GM23338 (cell line): ENCODE results near the gene ANKRD37. TPM values are rescaled to one million over a fixed set of nuclear protein-coding genes. Genes with fewer than 3 reads are reported as not detected.

Source experiments
- ATAC-seq: fragments of 200-7000 bp; cut with Tn5 transposase; 3 replicates; pipeline ENCODE4 v1.9.1; 2020
- DNase-seq: peaks from one replicate; pipeline ENCODE4 v3.0.0-alpha.2; 2015; ENCODE audit warnings: low spot score
- H2AFZ ChIP-seq: fragments of 200-600 bp; sonication (generic); 2 replicates; pipeline ENCODE4 v1.8.0; 2016; ENCODE audit warnings: antibody characterized with exemption, mild to moderate bottlenecking, moderate library complexity
- H3F3A ChIP-seq: fragments of 200-600 bp; sonication (generic); replicated peaks from 2 replicates; pipeline ENCODE4 v1.8.0; 2017; ENCODE audit warnings: antibody characterized with exemption, mixed run types, low read depth
- H3K27ac ChIP-seq: fragments of 200-600 bp; sonication (generic); 2 replicates; pipeline ENCODE4 v1.6.1; 2016; ENCODE audit warnings: low read depth
- H3K27me3 ChIP-seq: fragments of 200-600 bp; sonication (generic); 2 replicates; pipeline ENCODE4 v1.8.0; 2016; ENCODE audit warnings: mild to moderate bottlenecking, mixed run types, moderate library complexity; ENCODE audit not compliant: insufficient read depth
- H3K36me3 ChIP-seq: fragments of 200-600 bp; sonication (generic); 2 replicates; pipeline ENCODE4 v1.8.0; 2016; ENCODE audit warnings: mild to moderate bottlenecking; ENCODE audit not compliant: insufficient read depth
- H3K4me1 ChIP-seq: fragments of 200-600 bp; sonication (generic); 2 replicates; pipeline ENCODE4 v1.8.0; 2016; ENCODE audit warnings: mild to moderate bottlenecking, moderate library complexity; ENCODE audit not compliant: insufficient read depth
- H3K4me2 ChIP-seq: fragments of 200-600 bp; sonication (generic); 2 replicates; pipeline ENCODE4 v1.7.1; 2017; ENCODE audit warnings: mixed run types
- H3K4me3 ChIP-seq: fragments of 200-600 bp; sonication (generic); 2 replicates; pipeline ENCODE4 v1.6.1; 2016; ENCODE audit warnings: mixed run types
- H3K79me2 ChIP-seq: fragments of 200-600 bp; sonication (generic); replicated peaks from 2 replicates; pipeline ENCODE4 v1.8.0; 2017; ENCODE audit warnings: mild to moderate bottlenecking; ENCODE audit not compliant: insufficient read depth
- H3K9me2 ChIP-seq: fragments of 200-600 bp; sonication (generic); 2 replicates; pipeline ENCODE4 v1.8.0; 2017; ENCODE audit not compliant: insufficient read depth
- H4K20me1 ChIP-seq: fragments of 200-600 bp; sonication (generic); replicated peaks from 2 replicates; pipeline ENCODE4 v1.8.0; 2017; ENCODE audit warnings: mild to moderate bottlenecking; ENCODE audit not compliant: insufficient read depth
- H3K27ac Mint-ChIP-seq: 2 replicates; pipeline ENCODE4 v1.8.0; 2020; ENCODE audit warnings: inconsistent platforms, mild to moderate bottlenecking, moderate library complexity, mixed read lengths
- H3K27me3 Mint-ChIP-seq: 3 replicates; pipeline ENCODE4 v1.8.0; 2022; ENCODE audit warnings: low read depth, mild to moderate bottlenecking, moderate library complexity, mixed read lengths, inconsistent platforms; ENCODE audit not compliant: insufficient read depth, poor library complexity
- H3K36me3 Mint-ChIP-seq: 3 replicates; pipeline ENCODE4 v1.8.0; 2021; ENCODE audit warnings: low read depth, mild to moderate bottlenecking, inconsistent platforms, moderate library complexity, mixed read lengths
- H3K4me1 Mint-ChIP-seq: 3 replicates; pipeline ENCODE4 v1.8.0; 2020; ENCODE audit warnings: mild to moderate bottlenecking, inconsistent platforms, mixed read lengths
- H3K4me3 Mint-ChIP-seq: 3 replicates; pipeline ENCODE4 v1.8.0; 2021; ENCODE audit warnings: moderate library complexity, mild to moderate bottlenecking, inconsistent platforms, mixed read lengths
- H3K9me3 Mint-ChIP-seq: 3 replicates; pipeline ENCODE4 v1.8.0; 2020; ENCODE audit warnings: moderate library complexity, mild to moderate bottlenecking, inconsistent platforms, mixed read lengths
- EZH2 ChIP-seq: fragments of 200-600 bp; sonication (generic); IDR thresholded peaks from one replicate; pipeline ENCODE4 v1.8.0; 2017; ENCODE audit warnings: antibody characterized with exemption, mild to moderate bottlenecking, low read depth; ENCODE audit not compliant: unreplicated experiment
- EZH2phosphoT487 ChIP-seq: fragments of 200-600 bp; sonication (generic); IDR thresholded peaks from one replicate; pipeline ENCODE4 v1.8.1; 2018; ENCODE audit warnings: antibody characterized with exemption; ENCODE audit not compliant: unreplicated experiment
- JUNB ChIP-seq: IDR thresholded peaks from one replicate; pipeline ENCODE4 v1.6.1; 2016; ENCODE audit warnings: antibody characterized with exemption; ENCODE audit not compliant: unreplicated experiment
- NANOG ChIP-seq: IDR thresholded peaks from 2 replicates; pipeline ENCODE4 v1.6.1; 2016; ENCODE audit warnings: antibody characterized with exemption, borderline replicate concordance
- STAT1 ChIP-seq: IDR thresholded peaks from one replicate; pipeline ENCODE4 v1.6.1; 2016; ENCODE audit warnings: antibody characterized with exemption; ENCODE audit not compliant: unreplicated experiment
- ZNF114 ChIP-seq: fragments of 250-450 bp; sonication (Bioruptor Pico); IDR thresholded peaks from 2 replicates; pipeline ENCODE4 v1.5.0; 2020; ENCODE audit warnings: mild to moderate bottlenecking, moderate library complexity
- ZNF331 ChIP-seq: fragments of 250-450 bp; sonication (Bioruptor Pico); IDR thresholded peaks from 2 replicates; pipeline ENCODE4 v1.5.0; 2020; ENCODE audit warnings: low read depth, mild to moderate bottlenecking, moderate library complexity
- polyA plus RNA-seq: library from polyadenylated mRNA; unstranded; fragments of >200 nt; fragmentation: Nextera tagmentation; extraction: Ambion mirVana; gene quantifications from 2 replicates; pipeline ENCODE4 v1.2.1, GENCODE V29; 2016
- total RNA-seq: library from RNA; depleted of rRNA; stranded (reverse); fragments of >200 nt; shearing (Covaris generic); gene quantifications from 2 replicates; pipeline ENCODE4 v1.2.3, GENCODE V29; 2014
- TF ChIP-seq, protein P1 (sequence below), 2 experiments: fragments of 200-600 bp in 1 of 2; sonication (generic) in 1 of 2; conservative IDR thresholded peaks; 2 replicates each; pipeline versions ENCODE4 v1.5.1 to v1.6.1; 2016 to 2017; ENCODE audit warnings: antibody characterized with exemption in 2 of 2, low read depth in 2 of 2, mild to moderate bottlenecking in 2 of 2, moderate library complexity in 1 of 2
- TF ChIP-seq, protein P2 (sequence below): fragments of 250-450 bp; sonication (Bioruptor Pico); IDR thresholded peaks from 2 replicates; pipeline ENCODE4 v1.5.0; 2020; ENCODE audit warnings: mild to moderate bottlenecking, moderate library complexity

Gene ANKRD37
- total and polyA plus RNA-seq, 2 experiments from 2014 or later: 1.8 to 4.9 TPM

DNA sequence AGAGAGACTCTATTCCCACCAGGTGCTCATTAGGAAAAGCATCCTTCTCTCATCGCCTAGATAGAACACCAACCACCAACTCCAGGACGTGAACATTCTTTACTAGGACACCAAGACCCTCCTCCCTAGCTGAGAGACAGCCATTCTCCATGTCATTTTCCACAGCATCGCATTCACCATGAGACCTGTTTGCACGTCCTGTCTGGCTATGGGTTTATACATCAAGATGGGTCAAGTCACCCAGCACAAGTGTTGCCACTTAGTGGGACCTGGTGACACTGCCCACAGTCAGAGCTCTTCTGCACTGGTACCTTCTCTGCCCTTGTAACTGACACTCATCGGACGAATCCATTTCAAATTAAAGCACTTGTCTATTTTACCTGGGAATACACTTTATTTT lies 18.4 kb upstream of the ANKRD37 start:
- no peak overlapping the region for H3K27ac ChIP-seq
- H3K4me1 Mint-ChIP-seq: 0 out of 3 replicates have a peak, but pooled peaks cover 2% of the 10 kb centered on the region
- TF ChIP-seq NANOG (no peak), ZNF331 (CRISPR knock-in tag) (no peak), JUNB (no peak), EZH2phosphoT487 (no peak), STAT1 (no peak), ZNF114 (CRISPR knock-in tag) (no peak), EZH2 (no peak)
- TF ChIP-seq, protein P1, sequence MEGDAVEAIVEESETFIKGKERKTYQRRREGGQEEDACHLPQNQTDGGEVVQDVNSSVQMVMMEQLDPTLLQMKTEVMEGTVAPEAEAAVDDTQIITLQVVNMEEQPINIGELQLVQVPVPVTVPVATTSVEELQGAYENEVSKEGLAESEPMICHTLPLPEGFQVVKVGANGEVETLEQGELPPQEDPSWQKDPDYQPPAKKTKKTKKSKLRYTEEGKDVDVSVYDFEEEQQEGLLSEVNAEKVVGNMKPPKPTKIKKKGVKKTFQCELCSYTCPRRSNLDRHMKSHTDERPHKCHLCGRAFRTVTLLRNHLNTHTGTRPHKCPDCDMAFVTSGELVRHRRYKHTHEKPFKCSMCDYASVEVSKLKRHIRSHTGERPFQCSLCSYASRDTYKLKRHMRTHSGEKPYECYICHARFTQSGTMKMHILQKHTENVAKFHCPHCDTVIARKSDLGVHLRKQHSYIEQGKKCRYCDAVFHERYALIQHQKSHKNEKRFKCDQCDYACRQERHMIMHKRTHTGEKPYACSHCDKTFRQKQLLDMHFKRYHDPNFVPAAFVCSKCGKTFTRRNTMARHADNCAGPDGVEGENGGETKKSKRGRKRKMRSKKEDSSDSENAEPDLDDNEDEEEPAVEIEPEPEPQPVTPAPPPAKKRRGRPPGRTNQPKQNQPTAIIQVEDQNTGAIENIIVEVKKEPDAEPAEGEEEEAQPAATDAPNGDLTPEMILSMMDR (conservative IDR thresholded peaks at IDR 0.05; ENCODE audit: low read depth in 2 of 2): no peak
- TF ChIP-seq, protein P2, sequence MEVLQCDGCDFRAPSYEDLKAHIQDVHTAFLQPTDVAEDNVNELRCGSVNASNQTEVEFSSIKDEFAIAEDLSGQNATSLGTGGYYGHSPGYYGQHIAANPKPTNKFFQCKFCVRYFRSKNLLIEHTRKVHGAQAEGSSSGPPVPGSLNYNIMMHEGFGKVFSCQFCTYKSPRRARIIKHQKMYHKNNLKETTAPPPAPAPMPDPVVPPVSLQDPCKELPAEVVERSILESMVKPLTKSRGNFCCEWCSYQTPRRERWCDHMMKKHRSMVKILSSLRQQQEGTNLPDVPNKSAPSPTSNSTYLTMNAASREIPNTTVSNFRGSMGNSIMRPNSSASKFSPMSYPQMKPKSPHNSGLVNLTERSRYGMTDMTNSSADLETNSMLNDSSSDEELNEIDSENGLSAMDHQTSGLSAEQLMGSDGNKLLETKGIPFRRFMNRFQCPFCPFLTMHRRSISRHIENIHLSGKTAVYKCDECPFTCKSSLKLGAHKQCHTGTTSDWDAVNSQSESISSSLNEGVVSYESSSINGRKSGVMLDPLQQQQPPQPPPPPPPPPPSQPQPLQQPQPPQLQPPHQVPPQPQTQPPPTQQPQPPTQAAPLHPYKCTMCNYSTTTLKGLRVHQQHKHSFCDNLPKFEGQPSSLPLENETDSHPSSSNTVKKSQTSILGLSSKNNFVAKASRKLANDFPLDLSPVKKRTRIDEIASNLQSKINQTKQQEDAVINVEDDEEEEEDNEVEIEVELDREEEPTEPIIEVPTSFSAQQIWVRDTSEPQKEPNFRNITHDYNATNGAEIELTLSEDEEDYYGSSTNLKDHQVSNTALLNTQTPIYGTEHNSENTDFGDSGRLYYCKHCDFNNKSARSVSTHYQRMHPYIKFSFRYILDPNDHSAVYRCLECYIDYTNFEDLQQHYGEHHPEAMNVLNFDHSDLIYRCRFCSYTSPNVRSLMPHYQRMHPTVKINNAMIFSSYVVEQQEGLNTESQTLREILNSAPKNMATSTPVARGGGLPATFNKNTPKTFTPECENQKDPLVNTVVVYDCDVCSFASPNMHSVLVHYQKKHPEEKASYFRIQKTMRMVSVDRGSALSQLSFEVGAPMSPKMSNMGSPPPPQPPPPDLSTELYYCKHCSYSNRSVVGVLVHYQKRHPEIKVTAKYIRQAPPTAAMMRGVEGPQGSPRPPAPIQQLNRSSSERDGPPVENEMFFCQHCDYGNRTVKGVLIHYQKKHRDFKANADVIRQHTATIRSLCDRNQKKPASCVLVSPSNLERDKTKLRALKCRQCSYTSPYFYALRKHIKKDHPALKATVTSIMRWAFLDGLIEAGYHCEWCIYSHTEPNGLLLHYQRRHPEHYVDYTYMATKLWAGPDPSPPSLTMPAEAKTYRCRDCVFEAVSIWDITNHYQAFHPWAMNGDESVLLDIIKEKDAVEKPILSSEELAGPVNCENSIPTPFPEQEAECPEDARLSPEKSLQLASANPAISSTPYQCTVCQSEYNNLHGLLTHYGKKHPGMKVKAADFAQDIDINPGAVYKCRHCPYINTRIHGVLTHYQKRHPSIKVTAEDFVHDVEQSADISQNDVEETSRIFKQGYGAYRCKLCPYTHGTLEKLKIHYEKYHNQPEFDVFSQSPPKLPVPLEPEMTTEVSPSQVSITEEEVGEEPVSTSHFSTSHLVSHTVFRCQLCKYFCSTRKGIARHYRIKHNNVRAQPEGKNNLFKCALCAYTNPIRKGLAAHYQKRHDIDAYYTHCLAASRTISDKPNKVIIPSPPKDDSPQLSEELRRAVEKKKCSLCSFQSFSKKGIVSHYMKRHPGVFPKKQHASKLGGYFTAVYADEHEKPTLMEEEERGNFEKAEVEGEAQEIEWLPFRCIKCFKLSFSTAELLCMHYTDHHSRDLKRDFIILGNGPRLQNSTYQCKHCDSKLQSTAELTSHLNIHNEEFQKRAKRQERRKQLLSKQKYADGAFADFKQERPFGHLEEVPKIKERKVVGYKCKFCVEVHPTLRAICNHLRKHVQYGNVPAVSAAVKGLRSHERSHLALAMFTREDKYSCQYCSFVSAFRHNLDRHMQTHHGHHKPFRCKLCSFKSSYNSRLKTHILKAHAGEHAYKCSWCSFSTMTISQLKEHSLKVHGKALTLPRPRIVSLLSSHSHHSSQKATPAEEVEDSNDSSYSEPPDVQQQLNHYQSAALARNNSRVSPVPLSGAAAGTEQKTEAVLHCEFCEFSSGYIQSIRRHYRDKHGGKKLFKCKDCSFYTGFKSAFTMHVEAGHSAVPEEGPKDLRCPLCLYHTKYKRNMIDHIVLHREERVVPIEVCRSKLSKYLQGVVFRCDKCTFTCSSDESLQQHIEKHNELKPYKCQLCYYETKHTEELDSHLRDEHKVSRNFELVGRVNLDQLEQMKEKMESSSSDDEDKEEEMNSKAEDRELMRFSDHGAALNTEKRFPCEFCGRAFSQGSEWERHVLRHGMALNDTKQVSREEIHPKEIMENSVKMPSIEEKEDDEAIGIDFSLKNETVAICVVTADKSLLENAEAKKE (CRISPR knock-in tag): no peak
- H3K4me1 ChIP-seq: 0 out of 2 replicates have a peak, but pooled peaks cover 3% of the 10 kb centered on the region
- H3K4me3 Mint-ChIP-seq: no peak overlapping the region
- H3K27me3 ChIP-seq: no peaks in the 10 kb centered on the region
- no peak overlapping the region for H3K4me3 ChIP-seq
- H3K9me2 ChIP-seq: no peaks in the 10 kb centered on the region
- no peak overlapping the region for H3K4me2 ChIP-seq
- no peaks in the 10 kb centered on the region for H3K36me3 ChIP-seq
- no peak for ATAC-seq
- no peaks in the 10 kb centered on the region for H3F3A ChIP-seq
- no peaks in the 10 kb centered on the region for H3K79me2 ChIP-seq
- H4K20me1 ChIP-seq: no peaks in the 10 kb centered on the region
- H2AFZ ChIP-seq: no peak overlapping the region
- no peak overlapping the region for H3K27ac Mint-ChIP-seq
- no peaks in the 10 kb centered on the region for H3K27me3 Mint-ChIP-seq
- DNase-seq: no peak
- H3K36me3 Mint-ChIP-seq: peaks cover 10% of the 10 kb centered on the region
- peaks cover 9% of the 10 kb centered on the region; the same call in 2 of the 3 replicates for H3K9me3 Mint-ChIP-seq
